NCI-H69 (cell line): ENCODE measurements around the gene SEC11A.
"Not testable (repeated sequence)": the region's sequence is repeated elsewhere in the genome, so short reads cannot be mapped to it uniquely, and the experiment has no call there.

Experiments used
- DNase-seq: peaks from one replicate; lab custom pipeline; 2025; lab: John Stamatoyannopoulos, UW

The SEC11A gene

DNA sequence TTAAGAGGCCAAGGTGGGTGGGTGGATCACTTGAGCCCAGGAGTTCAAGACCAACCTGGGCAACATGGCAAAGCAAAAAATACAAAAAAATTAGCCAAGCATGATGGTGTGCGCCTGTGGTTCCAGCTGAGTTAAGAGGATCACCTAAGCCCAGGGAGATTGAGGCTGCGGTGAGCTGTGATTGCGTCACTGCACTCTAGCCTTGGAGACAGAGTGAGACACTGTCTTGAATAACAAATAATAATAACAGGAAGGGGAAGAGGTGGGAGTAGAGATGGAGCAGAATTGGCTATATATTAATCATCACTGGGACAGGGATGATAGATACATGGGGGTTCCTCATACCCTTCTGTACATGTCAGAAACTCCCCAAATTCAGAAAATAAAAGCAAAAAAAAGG is 34.1 kb downstream of the SEC11A start:
- DNase-seq = no peak

DNA sequence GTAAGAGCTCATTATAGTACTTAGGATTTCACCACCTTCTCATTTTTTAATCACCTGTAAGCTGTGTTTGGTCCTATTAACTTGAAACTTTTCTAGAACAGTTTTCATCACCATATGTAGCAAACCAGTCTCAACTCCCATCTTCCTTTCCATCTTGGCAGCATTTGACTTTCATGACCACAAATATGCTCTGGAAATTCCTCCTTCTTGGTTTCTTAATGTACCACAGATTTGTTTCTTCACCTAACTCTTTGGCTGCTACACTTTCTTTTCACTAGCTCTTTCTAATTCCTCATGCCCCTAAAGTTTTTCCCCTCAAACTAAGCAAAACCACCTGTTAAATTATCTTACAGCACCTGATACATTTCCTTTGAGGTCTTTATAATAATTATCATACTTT is 44.7 kb downstream of the SEC11A start:
- no peak for DNase-seq

DNA sequence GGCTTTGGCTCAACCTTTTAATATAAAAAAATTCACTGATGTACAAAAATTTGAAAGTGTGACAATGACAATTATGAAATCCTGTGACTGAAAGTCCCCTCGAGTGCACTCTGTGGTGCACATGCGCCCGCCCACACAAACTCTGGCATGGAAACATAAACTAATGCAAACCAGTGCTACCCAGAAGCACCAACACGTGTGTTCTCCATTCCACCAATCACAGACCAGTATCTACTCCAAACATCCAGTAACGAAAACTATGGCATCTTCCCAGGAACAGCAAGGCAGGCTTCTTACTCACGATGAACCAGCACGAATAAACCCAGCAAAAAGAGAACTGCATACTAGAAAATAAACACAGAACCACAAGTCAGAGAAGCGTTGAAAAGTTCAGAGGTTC is 46.2 kb downstream of the SEC11A start:
- DNase-seq = no peak

DNA sequence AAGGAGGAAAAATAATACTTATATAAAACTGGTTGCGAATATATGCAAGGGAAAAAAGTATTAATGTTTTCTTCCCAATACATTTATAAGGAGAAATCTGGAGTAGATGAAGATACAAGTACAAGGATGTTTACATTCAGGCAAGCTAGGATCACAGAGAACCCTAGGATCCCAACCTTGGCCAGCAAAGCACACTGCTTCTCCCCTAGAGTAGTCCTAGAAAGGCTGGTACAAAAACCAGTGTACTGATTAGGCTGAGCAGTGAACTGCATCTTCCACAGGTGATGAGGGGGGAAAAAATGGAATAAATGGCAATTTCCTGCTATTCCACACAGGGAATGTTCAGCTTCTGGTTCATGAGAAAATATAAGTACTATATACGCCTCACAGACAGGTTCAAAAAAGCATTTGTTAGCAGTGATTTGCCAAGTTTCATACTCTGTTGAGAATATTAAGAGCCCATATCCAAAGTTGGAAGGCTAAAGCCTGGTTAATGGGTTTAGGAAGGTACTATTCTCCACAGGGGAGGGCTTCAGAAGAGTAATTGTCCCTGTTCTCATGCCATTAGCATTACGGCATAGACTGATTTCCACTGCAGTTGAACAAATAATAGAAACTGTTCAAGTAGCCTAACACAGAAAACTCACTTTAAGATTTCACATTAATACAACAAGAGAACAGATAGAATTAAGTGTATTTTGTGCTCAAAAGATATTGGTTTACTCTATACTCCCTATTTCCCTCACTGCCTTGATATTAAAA is 47.5 kb downstream of the SEC11A start:
- DNase-seq = no peak

DNA sequence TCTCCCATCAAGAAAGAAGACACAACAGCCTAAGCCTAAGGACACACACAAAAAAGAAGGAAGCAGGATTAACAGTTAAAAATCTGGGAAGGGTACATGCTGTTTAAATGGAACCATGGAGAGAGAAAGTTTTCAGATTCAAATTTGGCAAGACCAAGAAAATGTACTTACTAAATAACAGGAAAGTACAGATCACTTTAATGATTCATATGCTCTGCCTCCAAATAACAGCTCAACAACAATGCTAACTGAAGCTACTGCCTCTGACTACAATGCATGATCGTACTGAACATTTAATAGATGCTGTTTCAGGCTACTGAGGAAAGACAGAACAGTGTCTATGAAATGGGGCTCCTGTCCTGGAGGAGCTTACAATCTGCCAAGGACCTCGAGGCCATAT is 49.6 kb downstream of the SEC11A start:
- no peak for DNase-seq

DNA sequence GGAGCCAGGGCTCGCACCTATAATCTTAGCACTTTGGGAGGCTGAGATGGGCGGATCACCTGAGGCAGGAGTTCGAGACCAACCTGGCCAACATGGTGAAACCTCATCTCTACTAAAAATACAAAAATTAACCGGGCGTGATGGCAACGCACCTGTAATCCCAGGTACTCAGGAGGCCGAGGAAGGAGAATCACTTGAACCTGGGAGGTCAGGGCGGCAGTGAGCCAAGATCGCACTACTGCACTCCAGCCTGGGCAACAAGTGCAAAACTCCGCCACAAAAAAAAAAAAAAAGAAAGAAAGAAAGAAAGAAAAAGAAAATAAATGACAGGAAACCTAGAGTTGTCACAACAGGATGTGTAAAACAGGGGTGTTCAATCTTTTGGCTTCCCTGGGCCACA is 54.9 kb downstream of the SEC11A start:
- no peak for DNase-seq

DNA sequence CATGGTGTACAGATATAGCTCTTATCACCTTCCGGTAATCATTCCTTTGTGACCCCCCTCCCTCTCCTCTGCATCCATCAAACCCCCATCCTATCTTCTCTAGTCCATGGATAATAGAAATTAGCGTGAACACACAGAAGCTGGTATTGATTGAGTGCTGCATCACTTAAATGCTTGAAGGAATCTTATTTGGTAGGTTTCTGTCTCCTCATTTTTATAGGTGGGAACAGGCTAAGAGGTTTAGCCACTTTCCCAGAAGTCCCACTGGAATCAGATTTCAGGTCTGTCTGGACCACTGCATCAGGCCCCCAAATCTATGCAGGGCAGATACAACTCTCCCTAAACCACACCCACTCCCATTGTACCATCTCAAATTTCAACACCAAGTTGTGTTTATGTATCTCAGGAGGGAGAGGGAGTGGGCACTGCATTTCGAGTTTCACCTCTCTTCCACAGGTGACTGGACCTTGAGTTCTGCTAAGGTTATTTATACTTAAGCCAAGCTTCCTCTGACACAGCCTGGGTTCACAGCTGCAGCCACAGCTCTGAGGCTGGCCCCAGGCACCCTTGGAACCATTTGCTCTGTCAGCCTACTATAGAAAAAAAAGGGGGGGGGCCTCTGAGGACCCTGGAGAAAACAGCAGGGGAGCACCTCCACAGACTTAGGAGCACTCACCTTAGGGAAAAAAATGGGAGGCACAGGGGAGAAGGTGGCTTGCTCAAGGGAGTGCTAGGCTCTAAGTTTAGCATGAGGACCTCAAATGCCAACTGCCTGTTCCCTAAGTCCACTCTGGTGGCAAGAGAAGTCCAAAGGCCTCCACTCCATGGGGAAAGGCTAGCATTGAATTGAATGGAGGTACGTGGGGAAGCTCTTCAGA is 55.8 kb downstream of the SEC11A start:
- DNase-seq = no peak

DNA sequence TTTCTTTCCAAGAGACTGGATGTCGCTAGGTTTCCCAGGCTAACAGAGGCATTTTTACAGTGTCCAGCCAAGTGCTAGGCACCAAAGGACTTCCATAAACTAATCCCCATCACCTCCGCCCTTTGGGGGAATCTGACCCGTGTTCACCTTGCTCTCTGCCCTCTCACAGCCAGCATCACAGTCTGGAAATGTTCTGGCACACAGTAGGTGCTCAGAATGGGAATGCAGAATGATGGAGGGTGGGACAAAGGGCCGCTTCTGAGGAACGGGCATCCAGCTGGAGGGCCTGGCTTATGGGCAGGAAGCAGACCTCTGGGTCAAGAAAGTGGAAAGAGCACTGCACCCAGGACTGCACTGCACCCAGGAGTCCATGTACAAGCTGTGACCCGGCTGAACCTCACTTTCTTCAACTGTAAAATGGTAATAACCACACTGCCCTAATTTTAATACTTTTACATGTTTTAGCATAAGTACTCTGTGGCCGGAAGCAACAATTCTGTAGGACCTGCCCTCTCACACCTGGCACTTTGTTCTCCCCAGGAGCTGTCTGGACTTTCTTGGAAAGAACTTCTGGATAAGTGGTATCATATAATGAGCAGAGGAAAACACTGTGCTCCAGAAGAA is 57.0 kb downstream of the SEC11A start:
- DNase-seq = no peak

DNA sequence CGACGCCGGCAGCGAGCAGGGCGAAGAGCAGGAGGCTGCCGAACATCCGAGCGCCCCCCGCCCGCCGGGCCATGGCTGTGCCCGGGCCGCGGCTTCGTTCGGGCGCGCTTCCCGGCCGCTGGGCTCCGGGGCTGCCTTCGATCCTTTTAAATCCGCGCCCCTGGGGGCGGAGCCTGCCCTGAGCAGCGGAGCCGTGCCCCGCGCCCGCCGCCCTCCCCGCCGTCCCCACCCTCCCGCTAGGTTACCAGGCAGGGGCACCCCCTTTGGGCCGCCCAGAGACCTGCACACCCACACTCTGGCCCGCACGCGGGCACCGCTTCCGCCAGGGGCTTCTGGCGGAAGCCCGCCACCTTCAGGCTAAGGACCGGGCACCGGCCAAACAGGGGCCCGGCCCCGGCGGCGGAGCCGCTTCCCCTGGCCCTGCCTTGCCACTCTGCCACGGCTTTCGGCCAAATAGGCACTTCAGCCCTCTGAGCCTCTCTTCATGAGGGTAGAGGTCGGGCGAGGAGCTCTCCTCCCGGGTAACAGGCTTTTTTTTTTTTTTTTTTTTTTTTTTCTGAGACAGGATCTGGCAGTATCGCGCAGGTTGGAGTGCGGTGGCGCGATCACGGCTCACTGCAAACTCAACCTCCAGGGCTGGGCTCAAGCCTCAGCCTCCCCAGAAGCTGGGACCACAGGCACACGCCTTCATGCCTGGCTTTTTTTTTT is 57.7 kb downstream of the SEC11A start, which contains the start of gene NMB:
NMB (minus strand) TSS at position 120 of the 708 bp plus-strand sequence; CDS start at position 73, 47 bp downstream.
- peak; percentile 84 for DNase-seq

DNA sequence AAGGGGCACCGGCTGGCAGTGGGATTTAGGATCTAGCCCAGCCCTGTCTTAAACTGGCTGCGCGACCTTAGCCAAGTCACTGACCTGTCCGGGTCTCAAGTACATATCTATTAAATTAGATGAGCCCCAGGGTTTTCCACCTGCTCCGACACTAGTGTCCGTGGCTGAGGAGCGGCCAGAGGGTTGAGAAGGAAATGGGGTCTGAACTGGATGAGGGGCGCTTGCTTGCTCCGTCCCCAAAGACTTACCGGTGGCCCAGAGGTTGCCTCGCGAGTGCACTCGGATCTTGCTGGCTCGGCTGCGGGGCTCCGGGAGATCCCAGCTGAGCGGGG is 58.2 kb downstream of the SEC11A start:
- DNase-seq = no peak

DNA sequence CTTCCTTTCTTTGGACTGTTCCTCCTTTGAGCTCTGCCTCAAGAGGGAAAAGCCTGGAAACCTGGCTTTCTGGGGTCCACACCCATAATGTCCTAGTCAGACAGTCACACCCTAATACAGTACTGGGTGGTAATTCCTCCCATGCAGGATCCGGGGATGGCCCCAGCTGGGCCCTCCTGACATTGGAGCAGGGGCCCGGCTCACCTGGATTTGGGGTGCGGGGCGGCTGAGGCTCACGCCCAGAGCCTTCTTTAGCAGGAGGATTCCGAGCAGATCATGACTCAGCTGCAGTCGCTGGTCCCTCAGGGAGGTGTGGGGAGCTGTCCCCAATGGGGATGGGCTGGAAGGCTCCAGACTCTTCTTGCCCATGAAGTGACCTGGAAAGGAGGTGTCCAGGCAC is 59.0 kb downstream of the SEC11A start:
- no peak for DNase-seq

DNA sequence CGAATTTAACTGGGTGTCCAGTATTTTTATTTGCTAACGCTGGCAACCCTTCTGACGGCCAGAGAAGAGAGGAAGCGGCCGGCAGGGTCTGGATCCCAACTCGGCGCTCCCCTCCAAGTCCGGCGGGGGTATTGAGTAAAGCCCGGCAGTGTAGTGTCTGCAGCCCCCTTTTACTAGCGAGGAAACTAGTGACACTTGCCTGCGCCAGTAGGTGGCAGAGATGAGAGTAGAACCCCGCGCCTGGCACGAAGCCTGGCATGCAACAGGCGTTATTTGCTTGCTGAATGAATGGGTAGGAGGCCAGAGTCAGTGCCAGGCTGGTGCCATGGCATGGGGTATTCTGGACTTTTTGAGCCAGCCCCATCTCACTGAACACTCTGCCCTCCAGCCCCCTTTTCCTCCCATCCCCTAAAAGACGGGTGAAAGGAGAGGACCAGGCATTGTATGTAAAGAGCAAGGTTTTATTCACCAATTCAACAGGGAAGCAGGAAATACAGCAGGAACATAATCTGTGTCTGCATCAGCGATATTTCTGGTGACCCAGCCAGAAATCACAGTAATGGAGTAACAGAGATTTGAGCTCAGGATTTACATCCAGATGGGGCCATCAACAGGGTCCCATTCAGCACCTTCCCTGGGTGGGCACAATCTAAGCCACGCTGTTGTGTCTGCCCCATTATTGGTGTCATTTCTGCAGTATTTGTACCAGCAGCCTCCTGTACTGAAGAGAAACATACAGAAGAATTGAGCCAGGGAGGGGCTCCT is 61.1 kb downstream of the SEC11A start:
- DNase-seq = peak; percentile 88

DNA sequence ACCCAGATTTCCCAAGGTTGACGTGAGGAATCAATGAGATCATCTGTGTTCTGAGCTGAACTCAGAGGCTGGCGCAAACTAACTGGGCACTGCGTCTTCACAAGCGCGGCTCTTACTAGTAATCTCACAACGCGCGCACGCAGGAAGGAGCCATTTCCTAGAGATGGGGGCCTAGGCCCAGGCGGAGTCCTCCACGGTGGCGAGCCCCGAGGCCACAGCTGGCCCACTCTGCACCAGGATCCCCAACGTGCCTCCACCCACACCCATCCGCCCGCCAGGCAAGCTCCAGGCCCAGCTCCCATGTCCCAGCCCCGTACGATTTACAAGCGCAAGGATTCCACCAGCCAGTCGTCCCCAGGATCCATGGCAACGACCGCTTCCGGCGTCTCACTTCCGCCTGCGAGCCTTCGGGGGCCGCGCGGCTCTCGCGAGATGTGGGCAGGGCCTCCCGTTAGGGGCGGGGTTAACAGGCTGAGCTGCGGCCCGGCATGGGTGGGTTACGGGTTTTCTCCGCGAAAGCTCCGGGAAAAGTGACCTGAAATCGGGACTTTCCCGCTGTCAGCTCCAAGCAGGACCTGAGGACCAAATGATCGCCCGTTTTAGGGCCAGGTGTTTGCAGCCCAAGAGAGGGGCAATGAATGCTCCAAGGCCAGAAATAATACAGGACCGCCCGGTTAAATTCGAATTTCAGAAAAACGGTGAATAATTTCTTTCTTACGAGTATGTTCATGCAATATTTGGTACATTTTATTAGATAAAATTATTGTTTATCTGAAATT is 61.8 kb downstream of the SEC11A start, which contains the start of gene WDR73:
WDR73 (minus strand) TSS at position 374 of the 779 bp plus-strand sequence; CDS start at position 365, 9 bp downstream.
- peak; percentile 93 for DNase-seq

DNA sequence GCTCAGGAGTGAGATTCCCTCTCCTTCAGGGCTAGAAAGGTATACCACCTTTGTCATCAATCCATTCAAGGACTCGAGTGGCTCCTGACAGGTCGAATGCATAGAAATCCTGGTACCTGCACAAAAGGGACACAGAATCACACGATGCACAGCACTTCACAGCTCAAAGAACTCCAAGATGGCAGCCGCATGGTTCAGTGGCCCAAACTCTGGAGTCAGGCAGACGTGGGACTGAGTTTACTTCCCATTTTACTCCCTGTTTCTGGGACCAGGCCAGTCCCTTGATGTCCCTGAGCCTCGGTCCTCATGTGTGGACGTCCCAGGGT is 62.4 kb downstream of the SEC11A start:
- DNase-seq = no peak

DNA sequence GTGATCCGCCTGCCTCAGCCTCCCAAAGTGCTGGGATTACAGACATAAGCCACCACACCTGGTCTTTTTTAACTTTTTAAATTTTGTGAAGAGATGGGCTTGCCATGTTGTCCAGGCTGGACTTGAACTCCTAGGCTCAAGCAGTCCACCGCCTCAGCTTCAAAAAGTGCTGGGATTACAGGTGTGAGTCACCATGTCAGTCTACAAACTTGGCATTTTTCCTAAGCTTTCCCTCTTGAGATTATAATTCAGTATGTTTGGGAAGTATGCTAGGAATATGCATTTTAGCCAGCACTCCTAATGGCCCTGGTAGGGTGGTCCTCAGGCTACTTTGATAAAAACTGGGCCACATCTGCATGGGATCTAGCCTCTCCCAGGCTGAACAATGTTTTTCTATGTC is 66.2 kb downstream of the SEC11A start:
- DNase-seq = no peak

DNA sequence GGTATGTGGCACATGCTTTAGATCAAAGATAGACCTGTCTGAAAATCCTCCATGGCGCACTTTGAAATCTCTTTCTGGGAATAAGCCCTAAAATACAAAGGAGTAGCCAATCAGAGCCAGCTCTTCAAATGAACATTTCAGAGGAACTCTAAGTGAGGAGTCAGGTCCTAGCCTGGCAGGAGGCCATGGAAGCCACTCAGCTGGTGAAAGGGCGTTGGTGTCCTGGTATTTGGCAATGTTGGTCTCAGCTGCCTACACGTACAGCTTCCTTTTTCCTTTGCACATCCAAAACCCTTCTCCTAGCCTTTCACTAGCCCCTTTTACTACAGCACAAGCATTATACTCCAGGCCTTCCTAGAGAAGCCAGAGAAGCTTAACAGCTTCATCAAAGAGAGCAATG is 67.4 kb downstream of the SEC11A start:
- no peak for DNase-seq

DNA sequence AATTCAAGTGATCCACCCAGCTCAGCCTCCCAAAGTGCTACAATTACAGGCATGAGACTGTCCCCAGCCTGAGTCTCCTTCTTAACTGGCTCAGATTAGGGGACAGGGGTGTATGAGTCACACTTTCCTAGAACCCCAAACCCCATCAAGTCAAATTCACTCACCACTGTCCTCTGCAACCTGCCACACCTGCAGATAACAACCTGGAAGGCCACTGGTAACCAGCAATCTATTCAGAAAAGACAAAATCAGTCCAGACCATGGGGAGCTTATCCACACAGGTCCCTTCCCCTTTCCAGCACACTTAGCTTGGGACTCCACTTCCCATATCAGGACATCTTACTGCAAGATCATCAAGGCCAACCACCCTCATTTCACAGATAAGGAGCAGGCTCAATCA is 68.2 kb downstream of the SEC11A start:
- no peak for DNase-seq

DNA sequence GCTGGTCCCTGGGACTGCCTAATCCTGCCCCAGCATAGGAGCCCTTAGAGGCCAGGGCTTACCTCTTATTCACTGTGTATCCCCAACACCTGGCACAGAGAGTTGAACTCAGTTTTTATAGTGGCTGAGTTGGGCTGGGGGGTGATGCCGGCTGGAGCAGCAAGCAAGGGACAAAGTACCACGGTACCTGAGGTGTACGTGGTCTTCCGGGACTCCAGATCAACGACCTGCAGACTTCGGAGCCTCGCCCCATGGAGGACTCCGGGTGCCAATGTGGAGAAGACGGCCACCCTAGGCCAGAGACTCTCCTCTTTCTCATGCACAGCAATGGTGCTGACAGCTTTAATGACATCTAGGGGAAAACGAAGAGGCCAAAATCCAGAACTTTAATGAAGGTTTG is 69.9 kb downstream of the SEC11A start:
- no peak for DNase-seq

DNA sequence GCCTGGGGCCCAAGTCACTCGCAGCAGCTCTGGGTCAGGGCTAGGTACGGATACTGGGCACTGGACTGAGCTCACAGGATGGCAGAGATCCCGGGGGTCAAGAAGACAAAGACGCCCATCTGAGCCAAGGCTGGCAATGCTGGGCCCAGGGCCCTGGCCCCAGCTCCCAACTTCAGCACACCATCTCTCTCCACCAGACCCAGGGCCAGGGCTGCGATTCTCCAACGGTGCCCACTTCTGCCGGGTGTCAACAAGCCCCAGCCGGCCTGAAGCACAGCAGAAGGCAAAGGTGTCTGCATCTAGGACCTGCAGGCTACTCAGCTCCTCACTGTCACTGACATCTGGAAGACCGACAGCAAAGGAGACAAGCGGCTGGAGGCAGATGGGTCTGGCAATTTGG is 70.4 kb downstream of the SEC11A start:
- DNase-seq = no peak

DNA sequence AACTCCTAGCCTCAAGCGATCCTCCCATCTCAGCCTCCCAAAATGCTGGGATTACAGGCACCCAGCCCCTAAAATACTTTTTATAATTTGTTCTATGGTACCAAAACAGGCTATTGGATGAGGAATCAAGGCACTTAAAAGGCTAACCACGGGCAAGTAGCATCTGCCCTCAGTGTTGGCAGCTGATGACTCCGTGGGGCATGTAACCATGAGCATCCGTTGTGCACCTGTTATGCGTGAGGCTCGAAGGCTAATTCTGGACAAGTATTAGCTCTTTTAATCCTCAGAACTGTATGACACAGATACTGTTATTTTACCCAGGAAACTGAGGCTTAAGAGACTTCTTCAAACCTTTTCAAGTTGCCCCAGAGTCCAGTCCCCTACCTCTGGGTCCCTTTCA is 72.1 kb downstream of the SEC11A start:
- no peak for DNase-seq

DNA sequence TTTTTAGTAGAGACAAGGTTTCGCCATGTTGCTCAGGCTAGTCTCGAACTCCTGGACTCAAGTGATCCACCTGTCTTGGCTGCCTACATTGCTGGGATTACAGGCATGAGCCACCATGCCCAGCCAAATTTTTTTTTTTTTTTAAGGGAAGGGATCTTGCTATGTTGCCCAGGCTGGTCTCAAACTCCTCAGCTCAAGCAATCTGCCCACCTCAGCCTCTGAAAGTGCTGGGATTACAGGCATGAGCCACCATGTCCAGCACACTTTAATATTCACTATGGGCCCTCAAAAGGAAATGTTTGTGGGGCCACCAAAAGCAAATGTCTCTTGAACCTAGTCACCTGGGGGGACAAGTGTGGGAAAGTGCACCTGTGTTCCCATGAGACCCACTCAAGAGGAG is 73.3 kb downstream of the SEC11A start:
- DNase-seq = not testable (repeated sequence)
